Measurements from ENCODE around the gene PRKAG1.
"Not testable (repeated sequence)": the region's sequence is repeated elsewhere in the genome, so short reads cannot be mapped to it uniquely, and the experiment has no call there.

Gene PRKAG1

DNA sequence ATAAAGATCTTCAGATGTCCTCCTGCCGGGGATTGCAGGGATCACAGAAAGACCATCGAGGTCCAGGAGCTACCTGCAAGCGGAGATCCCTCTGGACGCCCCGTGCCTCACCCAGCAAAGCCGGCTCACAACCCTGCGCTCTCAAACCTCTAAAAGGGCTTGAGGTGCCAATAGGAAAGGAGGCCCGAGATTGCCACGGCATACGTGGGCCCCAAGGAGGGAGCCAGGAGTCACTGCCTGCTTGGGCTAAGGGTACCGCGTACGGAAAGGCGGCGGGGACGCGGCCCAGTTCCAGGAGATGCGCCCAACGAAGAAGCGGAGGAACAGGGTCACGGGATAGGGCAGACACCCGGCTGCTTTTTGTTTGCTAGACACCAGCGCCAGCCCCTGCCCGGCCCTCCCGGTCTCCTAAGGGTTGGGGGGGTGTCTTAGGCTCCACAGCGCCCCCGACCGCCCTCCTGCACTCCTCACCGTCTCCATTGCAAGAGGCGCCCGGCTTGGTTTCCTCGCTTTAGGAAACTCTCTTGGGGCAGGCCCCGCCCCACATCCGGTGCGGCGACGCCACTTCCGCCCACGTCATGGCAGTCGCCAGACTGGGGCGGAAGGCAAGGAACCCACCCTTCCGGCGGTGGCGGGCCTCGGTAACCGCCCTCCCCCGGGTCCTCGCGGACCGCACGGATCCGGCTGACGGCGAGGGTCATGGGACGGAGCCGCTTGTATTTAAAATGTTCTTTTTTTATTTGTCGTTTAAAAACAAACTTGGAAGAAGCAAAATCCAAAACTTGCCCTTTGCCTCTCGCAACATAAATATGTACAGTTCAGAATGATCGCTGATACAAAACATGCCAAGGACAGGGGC lies at the start of gene PRKAG1:
Gene PRKAG1 (minus strand): TSS at position 516 of the 859 bp plus-strand sequence. CDS start 36 bp downstream, at position 480.
- peak; percentile 100 for DNase-seq
- in situ Hi-C loops (cut with HindIII; ENCODE audit: low pct_ligation_motif_present, low pct_unique_long_range_greater_than_20kb, low sequenced_read_pairs), result no loop called here

DNA sequence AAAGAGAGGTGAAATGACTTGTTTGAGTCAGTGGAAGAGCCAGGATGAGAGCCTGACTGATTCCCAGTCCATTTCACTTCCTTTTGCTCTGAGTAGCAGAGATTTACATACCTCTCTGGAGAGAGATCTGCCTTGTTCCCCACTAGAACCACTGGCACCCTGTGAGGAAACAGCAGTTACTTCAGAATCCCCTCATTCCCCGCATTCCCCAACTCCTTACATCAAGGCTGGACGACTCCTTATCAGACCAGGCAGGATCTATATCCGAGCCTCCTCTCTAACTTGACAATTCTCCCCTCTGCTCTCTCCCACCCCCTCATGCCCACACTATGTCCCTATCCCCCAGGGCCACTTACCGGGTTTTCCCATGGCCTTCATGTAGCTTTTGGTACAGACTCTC lies 47.5 kb upstream of the PRKAG1 start:
- in situ Hi-C loops (cut with HindIII; ENCODE audit: low pct_ligation_motif_present, low pct_unique_long_range_greater_than_20kb, low sequenced_read_pairs), result no loop called here
- no peak for DNase-seq

DNA sequence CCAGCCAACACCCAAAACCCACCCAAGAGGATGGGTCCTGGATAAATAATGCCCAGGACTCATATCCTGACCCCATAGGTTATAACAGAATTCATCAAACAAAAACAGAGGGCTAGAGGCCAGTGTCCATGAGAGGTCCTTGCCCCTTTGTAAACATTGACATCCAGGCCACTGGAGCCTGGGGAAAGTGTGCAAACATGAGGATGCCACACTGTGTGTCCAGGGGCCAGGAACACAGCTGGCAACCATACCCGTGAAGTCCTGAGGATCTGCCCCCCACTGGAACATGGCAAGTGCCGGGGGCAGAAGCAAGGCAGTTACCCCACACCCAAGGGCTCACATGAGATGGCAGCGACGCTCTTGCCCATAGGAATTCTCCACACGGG lies 46.2 kb upstream of the PRKAG1 start:
- no peak for DNase-seq
- in situ Hi-C loops (cut with HindIII; ENCODE audit: low pct_ligation_motif_present, low pct_unique_long_range_greater_than_20kb, low sequenced_read_pairs), result no loop called here

DNA sequence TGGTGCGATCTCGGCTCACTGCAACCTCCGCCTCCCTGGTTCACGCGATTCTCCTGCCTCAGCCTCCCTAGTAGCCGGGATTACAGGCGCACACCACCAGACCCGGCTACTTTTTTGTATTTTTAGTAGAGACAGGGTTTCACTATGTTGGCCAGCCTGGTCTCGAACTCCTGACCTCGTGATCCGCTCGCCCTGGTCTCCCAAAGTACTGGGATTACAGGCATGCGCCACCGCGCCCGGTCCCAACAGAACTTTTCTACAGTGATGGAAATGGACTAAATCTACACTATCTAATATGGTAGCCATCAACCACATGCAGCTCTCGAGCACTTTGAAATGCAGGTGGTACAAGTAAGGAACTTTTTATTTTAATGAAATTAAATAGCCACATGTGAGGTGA lies 43.3 kb upstream of the PRKAG1 start:
- DNase-seq; in situ Hi-C loops (cut with HindIII; ENCODE audit: low pct_ligation_motif_present, low pct_unique_long_range_greater_than_20kb, low sequenced_read_pairs): not testable (repeated sequence)

DNA sequence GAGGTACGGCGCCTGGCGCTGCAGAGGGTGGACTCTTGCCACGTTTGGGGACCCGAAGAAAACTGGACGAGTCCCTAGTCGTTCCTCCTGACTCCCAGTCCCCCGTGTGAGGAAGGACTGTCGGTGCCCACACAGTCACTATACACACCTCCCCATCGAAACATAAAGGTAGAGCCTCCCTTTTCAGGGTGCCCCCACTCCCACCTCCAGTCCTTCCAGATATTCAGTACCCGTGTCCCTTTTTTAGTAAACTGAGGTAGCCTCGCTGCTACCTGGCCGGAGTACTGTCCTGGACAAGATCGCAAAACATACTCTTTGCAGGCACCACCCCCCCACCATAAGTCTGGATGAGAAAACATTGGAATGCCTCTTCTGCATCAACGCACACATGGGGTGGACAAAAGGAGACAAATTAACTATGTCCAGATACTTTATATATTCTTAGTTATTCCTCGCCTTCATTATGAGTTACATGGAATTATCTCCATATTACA lies 42.6 kb upstream of the PRKAG1 start:
- in situ Hi-C loops (cut with HindIII; ENCODE audit: low pct_ligation_motif_present, low pct_unique_long_range_greater_than_20kb, low sequenced_read_pairs), result no loop called here
- no peak for DNase-seq

DNA sequence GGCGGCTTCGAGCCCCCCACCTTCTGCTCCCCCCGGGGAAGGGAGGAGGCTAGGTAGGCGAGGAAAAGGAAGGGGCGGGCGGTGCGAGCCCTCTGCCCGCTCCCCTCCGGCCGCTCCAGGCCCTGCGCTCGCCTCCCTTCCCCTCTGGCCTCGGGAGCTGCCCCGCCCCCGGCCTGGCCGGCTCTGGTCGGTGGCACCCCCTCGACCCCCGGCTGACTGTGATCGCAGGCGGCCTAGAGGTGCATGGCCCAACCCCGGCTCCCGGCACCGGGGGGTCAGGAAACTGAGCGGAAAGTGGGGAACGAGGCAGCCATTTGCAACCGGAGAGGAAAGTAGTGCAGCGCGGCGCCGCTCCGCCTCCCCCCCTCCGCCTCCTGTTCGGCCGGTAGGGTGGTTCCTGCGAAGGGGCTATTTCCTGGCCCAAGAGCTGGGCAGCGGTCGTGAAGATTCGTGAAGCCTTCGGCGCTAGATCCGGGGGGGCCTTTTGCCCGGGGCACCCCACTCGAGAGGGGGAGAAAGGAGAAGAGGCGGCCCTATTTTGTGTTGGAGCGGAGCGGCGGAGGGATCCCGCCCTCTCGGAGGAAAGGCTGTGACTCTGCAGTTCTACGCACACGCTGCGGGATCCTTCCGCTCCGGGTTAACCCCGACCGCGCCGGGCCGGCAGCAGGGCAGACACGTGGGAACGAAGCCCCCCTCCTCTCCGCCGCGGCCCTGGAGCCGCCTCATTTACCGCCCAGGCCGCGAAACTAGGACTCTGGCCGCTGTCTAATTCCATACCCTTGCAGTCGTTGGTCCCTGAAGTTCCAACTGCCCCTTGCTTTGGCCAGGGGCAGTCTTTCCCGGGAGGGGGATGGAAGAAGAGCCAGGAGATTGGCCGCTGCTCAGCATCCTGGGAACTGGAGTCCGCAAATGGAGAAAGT lies 41.9 kb upstream of the PRKAG1 start, which contains the start of gene KMT2D:
Gene KMT2D (minus strand): TSS at position 558 of the 920 bp plus-strand sequence. CDS start 5,470 bp downstream, outside the sequence.
- in situ Hi-C loops (cut with HindIII; ENCODE audit: low pct_ligation_motif_present, low pct_unique_long_range_greater_than_20kb, low sequenced_read_pairs), result no loop called here
- DNase-seq, result peak; percentile 98

DNA sequence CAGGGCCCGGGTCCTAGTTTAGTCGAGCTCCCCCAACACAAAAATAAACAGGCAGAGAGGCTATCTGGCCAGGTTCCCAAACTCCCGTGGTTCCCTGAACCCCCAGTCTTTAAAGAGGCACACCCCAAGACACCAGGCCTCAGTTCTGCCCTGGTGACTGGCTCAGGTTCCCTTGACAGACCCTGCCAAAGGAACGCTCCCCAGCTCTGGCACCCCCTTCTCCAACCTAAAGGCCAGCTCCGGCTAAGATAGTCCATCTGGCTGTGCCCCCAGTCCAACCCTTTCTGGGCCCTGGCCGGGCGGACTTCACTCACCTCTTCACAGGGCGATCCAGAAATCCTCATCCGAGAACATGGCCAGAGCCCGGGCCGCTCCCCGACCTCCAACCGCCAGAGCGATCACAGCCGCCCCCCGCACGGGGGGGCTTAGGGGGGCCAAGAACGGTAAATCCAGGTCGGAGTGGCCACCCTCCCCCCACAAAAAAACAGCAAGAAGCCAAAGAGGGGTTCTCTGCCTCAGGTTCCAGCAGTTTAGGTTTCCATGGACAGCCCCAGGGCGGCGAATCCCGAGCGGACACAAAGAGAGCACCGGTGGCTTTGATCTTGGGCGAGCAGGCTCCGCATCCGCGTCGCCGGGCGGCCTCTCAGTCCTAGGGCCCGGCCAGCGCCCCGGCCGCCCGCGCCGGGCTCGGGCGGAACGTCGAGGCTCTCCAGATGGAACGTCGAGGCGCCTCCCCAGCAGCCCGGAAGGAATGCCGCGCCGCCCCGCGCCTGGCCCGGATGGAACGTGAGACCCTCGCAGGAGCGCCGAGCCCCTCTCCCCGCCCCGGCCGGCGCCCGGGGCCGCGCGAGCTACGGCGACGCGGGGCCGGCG lies 41.0 kb upstream of the PRKAG1 start:
- peak; percentile 47 for DNase-seq
- in situ Hi-C loops (cut with HindIII; ENCODE audit: low pct_ligation_motif_present, low pct_unique_long_range_greater_than_20kb, low sequenced_read_pairs), result no loop called here

DNA sequence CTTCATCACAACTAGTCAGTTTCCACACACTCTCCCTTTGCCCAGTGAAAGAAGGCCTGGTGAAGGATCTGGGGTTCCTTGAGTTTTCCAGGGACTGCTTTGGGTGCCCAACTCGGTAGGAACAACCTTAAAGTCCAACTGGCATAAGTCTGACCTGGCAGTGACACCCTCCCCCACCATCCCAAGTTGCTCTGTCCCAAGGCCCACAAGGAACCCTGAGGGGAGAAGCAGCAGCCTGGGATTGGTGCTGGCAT lies 40.4 kb upstream of the PRKAG1 start:
- no peak for DNase-seq
- in situ Hi-C loops (cut with HindIII; ENCODE audit: low pct_ligation_motif_present, low pct_unique_long_range_greater_than_20kb, low sequenced_read_pairs), result no loop called here

DNA sequence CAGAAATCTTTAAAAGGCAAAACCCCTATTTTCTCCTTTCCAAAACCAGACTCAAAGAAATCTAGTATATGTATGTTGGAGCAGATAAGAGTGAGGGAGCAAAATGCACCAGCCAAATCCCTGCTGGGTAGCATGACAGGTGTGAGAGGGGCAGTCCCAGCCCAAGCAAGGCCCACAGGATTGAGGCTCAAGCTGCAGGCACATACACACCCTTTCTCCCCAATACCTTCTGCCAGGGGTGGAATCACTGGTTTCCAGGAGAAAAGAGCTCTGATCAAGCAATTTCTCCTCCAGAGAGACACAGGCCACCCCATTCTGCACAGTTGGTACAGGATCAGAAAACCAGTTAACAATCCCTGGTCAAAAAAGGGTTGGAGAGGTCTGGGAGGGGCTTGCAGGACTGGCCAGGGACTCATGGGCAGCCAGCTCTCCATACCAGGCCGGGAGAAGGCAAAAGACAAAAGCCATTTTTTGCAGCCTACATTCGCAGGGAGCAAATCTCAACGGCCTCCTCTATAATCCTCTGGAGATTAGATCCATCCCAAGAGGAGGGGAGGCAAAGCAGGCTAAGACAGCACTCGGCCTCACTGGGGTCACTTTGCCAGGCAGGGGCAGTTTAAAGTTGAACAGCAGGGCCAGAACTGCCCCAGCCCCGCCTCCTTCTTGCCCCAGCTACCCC lies 39.9 kb upstream of the PRKAG1 start:
- in situ Hi-C loops (cut with HindIII; ENCODE audit: low pct_ligation_motif_present, low pct_unique_long_range_greater_than_20kb, low sequenced_read_pairs), result no loop called here
- no peak for DNase-seq

DNA sequence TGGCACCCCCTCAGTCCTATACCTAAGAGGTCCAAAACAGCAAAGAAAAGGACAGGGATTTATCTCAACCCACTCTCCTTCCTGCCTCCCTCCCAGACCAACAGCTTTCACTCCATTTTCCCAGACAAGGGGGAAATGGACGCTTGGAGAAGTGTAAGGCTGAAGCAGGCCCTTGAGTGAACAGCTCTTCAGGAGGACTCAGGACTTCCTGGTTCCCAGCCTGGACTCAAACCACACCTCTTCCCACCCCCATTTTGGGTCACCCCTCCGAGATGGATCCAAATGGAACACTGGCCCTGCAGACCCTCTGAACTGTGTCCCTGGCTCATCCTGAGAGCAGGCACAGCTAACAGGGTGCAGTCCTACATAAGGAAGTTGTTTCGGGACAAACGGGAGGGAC lies 39.3 kb upstream of the PRKAG1 start:
- DNase-seq, result no peak
- in situ Hi-C loops (cut with HindIII; ENCODE audit: low pct_ligation_motif_present, low pct_unique_long_range_greater_than_20kb, low sequenced_read_pairs), result no loop called here

DNA sequence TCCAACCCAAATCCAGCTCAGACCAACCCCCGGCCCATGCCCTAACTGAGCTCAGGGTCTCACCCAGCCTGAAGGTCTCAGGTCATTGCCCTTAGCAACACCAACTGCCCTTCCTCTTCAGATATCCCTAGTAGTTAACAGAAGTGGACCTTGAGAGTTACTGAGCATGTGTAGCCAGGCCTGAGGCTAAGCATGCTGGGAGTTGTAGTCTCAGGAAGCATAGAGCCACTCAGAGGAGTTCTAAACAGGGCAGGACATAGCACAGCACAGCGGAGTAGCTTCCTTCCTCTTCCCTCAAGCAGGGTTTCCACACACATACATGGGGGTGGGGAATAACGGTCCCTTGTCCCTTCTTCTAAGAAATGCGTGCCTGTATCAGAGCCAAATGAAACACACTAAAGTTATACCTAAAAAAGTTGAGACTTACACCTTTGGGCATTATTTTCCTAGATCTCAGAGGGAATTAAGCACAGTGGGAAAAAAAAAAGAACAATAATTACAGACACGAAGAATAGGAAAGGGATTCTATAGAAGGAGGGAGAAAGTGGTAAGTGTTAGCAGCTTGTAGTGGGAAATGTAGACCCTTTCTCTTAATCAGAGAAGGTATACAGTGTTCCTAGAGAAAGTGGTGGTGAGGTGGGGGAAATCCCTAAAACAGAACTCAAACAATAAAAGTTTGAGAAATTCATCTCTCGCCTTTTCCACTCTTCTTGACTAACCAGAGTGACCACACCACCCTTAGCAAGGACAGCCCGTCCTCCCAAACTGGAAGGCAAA lies 37.6 kb upstream of the PRKAG1 start:
- DNase-seq, result peak; percentile 56
- in situ Hi-C loops (cut with HindIII; ENCODE audit: low pct_ligation_motif_present, low pct_unique_long_range_greater_than_20kb, low sequenced_read_pairs), result no loop called here

DNA sequence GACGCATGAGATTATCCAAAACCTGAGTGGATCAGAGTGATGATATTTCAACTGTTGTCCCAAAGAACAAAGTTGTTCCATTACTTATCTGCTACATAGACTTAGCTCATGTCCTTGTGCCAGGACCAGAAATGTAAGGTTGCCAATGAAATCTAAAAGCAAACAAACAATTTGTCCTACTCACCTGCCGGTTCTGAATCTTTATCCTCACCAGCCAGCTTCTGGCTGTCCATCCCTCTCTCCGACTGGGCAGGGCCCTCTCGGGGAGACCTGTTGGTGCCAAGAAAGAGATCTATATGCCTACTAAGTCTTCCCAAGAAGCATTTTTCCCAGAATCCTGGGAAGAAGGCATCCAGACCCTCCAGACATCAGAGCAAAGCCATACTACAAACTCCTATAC lies 36.5 kb upstream of the PRKAG1 start:
- DNase-seq, result no peak
- in situ Hi-C loops (cut with HindIII; ENCODE audit: low pct_ligation_motif_present, low pct_unique_long_range_greater_than_20kb, low sequenced_read_pairs), result no loop called here

DNA sequence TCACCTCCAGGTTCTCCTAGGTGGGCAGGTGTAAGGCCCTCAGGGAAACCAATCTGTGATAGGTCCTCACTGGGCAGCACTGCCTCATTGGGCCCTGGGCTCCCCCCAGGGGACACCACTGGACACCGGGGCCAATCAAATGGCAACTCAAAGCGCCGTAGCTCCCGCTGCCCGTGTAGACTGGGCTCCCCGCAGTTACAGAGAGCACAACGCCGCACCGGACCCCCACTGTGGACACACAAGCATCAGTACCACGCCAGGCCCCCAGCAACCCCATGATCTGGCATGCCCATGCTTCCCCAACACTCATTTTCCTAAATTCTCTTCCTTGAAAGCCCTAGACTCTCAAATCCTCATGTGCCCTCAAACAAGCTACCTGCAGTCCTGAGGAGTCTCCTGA lies 35.9 kb upstream of the PRKAG1 start:
- in situ Hi-C loops (cut with HindIII; ENCODE audit: low pct_ligation_motif_present, low pct_unique_long_range_greater_than_20kb, low sequenced_read_pairs), result no loop called here
- DNase-seq, result no peak

DNA sequence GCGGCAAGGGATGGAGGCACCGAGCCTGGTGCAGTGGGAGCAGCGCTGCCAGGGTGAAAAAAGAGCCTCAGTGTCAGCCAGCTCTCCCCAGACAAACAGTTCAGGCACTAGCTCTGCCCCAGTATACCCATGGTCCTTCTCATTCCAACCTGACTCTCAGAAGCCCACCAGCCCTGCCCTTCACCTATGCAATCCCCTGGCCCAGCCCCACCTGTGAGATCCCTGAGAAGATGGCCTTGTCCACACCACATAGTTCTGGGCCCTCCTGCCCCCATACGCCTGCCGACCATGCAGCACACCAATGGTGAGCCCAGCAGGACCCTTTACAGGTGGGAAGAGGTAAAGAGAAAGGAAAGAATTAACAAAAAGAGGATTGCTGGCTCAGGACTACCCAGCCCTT lies 35.5 kb upstream of the PRKAG1 start:
- in situ Hi-C loops (cut with HindIII; ENCODE audit: low pct_ligation_motif_present, low pct_unique_long_range_greater_than_20kb, low sequenced_read_pairs), result no loop called here

DNA sequence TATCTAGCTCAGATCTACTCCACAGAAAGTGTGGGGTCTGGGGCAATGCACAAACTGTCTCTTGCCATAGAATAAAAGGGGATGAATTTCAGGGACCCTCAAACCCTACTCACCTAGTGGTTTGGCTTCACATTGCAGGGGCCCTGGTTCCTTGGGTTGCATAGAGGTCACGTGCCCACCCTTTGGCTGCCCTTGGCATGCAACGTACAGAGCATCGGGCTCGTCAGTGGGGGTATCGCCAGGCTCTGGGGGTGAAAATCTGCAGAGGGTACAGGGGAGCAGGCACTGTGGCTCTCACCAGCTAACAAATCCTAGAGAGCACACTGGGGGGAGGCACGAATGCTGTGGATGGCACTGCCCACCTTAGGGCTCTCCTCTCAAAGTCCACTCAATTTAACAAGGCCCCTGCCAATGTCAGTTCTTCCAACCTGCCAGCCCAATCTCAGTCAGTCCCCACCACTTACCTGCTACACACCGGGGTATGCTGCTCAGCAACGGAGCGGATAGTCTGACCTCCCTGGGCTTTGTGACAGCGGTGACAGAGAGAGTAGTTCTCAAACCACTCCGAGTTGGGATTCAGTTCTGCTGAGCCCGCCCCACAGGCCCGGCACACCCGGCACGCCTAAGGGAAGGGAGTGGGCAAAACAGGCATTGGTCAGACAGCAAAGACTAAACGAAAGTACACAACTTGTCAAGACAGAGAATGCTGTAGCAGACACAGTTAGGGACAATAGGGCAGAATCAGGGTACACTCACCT lies 34.1 kb upstream of the PRKAG1 start:
- in situ Hi-C loops (cut with HindIII; ENCODE audit: low pct_ligation_motif_present, low pct_unique_long_range_greater_than_20kb, low sequenced_read_pairs), result no loop called here
- no peak for DNase-seq

More for the DNA sequence above, 35.5 kb upstream of the PRKAG1 start:
- no peak for DNase-seq

DNA sequence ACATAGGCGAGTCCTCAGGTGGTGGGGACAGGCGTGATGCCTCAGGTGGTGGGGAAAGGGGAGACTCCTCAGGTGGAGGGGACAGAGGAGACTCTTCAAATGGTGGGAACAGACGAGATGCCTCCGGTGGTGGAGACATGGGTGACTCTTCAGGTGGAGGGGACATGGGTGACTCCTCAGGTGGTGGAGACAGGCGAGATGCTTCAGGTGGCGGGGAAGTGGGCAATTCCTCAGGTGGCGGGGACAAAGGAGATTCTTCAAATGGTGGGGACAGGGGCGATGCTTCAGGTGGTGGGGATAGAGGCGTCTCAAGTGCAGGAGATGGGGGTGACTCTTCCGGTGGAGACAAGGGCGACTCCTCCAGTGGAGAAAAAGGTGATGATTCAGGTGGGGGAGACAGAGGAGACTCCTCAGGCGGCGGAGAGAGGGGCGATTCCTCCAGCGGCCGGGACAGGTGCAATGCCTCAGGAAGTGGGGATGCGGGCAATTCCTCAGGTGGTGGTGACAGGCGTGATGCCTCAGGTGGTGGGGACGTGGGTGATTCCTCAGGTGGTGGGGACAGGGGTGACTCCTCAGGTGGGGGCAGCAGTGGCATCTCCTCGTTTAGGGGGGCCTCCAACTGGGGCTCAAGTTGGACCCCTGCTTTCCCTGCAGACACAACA lies 33.3 kb upstream of the PRKAG1 start:
- no peak for DNase-seq
- in situ Hi-C loops (cut with HindIII; ENCODE audit: low pct_ligation_motif_present, low pct_unique_long_range_greater_than_20kb, low sequenced_read_pairs), result no loop called here

Measured in ACHN (cell line).